Loucy (cell line): ENCODE results near the gene SH3PXD2A.

Experiments
- H2AFZ ChIP-seq: fragments of 200-600 bp; sonication (generic); 2 replicates; pipeline ENCODE4 v1.6.0; 2016; ENCODE audit warnings: antibody characterized with exemption, mild to moderate bottlenecking, low read length, moderate library complexity
- H3F3A ChIP-seq: fragments of 200-600 bp; 2 replicates; pipeline ENCODE4 v1.6.0; 2016; ENCODE audit warnings: antibody characterized with exemption, low read depth, mild to moderate bottlenecking
- H3K27me3 ChIP-seq: fragments of 200-600 bp; sonication (generic); 2 replicates; pipeline ENCODE4 v1.6.1; 2014; ENCODE audit warnings: low read length, mild to moderate bottlenecking; ENCODE audit not compliant: insufficient read depth, poor library complexity, severe bottlenecking
- H3K36me3 ChIP-seq: fragments of 200-600 bp; sonication (generic); 2 replicates; pipeline ENCODE4 v1.6.1; 2016; ENCODE audit warnings: low read length; ENCODE audit not compliant: insufficient read depth
- H3K4me1 ChIP-seq: fragments of 200-600 bp; sonication (generic); 2 replicates; pipeline ENCODE4 v1.5.1; 2014; ENCODE audit warnings: low read length, mild to moderate bottlenecking; ENCODE audit not compliant: insufficient read depth, poor library complexity, severe bottlenecking
- H3K4me2 ChIP-seq: fragments of 200-600 bp; sonication (generic); 2 replicates; pipeline ENCODE4 v1.6.0; 2014; ENCODE audit warnings: antibody characterized with exemption, low read length, low read depth, mild to moderate bottlenecking; ENCODE audit not compliant: poor library complexity, severe bottlenecking
- H3K4me3 ChIP-seq: fragments of 200-600 bp; sonication (generic); 2 replicates; pipeline ENCODE4 v1.5.1; 2014; ENCODE audit warnings: low read length, mild to moderate bottlenecking, mixed read lengths; ENCODE audit not compliant: poor library complexity, severe bottlenecking
- H3K79me2 ChIP-seq: fragments of 200-600 bp; sonication (generic); 2 replicates; pipeline ENCODE4 v1.6.1; 2014; ENCODE audit warnings: low read length; ENCODE audit not compliant: insufficient read depth
- H3K9ac ChIP-seq: fragments of 200-600 bp; sonication (generic); 2 replicates; pipeline ENCODE4 v1.6.0; 2014; ENCODE audit warnings: mild to moderate bottlenecking, low read depth, low read length, moderate library complexity; ENCODE audit not compliant: poor library complexity, severe bottlenecking
- H3K9me2 ChIP-seq: fragments of 200-600 bp; sonication (generic); replicated peaks from 2 replicates; pipeline ENCODE4 v1.6.1; 2016; ENCODE audit warnings: low read depth, low read length, mixed read lengths
- H3K9me3 ChIP-seq: fragments of 200-600 bp; sonication (generic); 2 replicates; pipeline ENCODE4 v1.6.1; 2014; ENCODE audit warnings: mild to moderate bottlenecking, antibody characterized with exemption, low read length, low read depth; ENCODE audit not compliant: insufficient read depth
- H4K20me1 ChIP-seq: fragments of 200-600 bp; sonication (generic); 2 replicates; pipeline ENCODE4 v1.6.0; 2014; ENCODE audit warnings: antibody characterized with exemption, low read length, mild to moderate bottlenecking; ENCODE audit not compliant: insufficient read depth, poor library complexity, severe bottlenecking
- CTCF ChIP-seq: fragments of 200-600 bp; sonication (generic); conservative IDR thresholded peaks from 2 replicates; pipeline ENCODE4 v1.5.1; 2014; ENCODE audit warnings: mild to moderate bottlenecking, antibody characterized with exemption, low read length
- EZH2phosphoT487 ChIP-seq: fragments of 200-600 bp; IDR thresholded peaks from 2 replicates; pipeline ENCODE4 v1.6.1; 2018; ENCODE audit warnings: antibody characterized with exemption, mild to moderate bottlenecking, moderate library complexity, borderline replicate concordance

SH3PXD2A gene

GRCh38 chr10:103756277-103756869 lies 99.0 kb downstream of the SH3PXD2A start:
- H3K79me2 ChIP-seq = no peaks in the 10 kb centered on the region
- TF ChIP-seq EZH2phosphoT487 (no peak), CTCF (no peak)

GRCh38 chr10:103752680-103753248 lies 102.6 kb downstream of the SH3PXD2A start:
- Histone ChIP-seq H3K36me3 (0 out of 2 replicates have a peak, but pooled peaks cover 6% of the 10 kb centered on the region), H3K79me2 (no peaks in the 10 kb centered on the region), H3K9me2 (no peaks in the 10 kb centered on the region), H3K4me2 (no peak overlapping the region), H3K4me1 (no peaks in the 10 kb centered on the region), H3K9ac (no peak overlapping the region), H3K4me3 (no peak overlapping the region), H3K9me3 (peaks cover 5% of the 10 kb centered on the region; the same call in 1 of the 2 replicates), H2AFZ (no peak overlapping the region), H3F3A (no peaks in the 10 kb centered on the region), H4K20me1 (no peaks in the 10 kb centered on the region), H3K27me3 (no peaks in the 10 kb centered on the region)
- no peak for TF ChIP-seq EZH2phosphoT487
- peak; percentile 89 for TF ChIP-seq CTCF

More at GRCh38 chr10:103756277-103756869, 99.0 kb downstream of the SH3PXD2A start:
- Histone ChIP-seq H3K4me2 (no peak overlapping the region), H3K4me1 (peaks cover 4% of the 10 kb centered on the region), H3K9me2 (no peaks in the 10 kb centered on the region), H3K4me3 (no peak overlapping the region), H3F3A (no peaks in the 10 kb centered on the region), H4K20me1 (no peaks in the 10 kb centered on the region), H3K9me3 (peaks cover 5% of the 10 kb centered on the region; the same call in 1 of the 2 replicates), H3K9ac (no peak overlapping the region), H2AFZ (no peak overlapping the region), H3K27me3 (no peaks in the 10 kb centered on the region), H3K36me3 (0 out of 2 replicates have a peak, but pooled peaks cover 6% of the 10 kb centered on the region)

GRCh38 chr10:103751667-103752290 lies 103.6 kb downstream of the SH3PXD2A start:
- Histone ChIP-seq H4K20me1 (no peaks in the 10 kb centered on the region), H3K79me2 (no peaks in the 10 kb centered on the region), H3K36me3 (0 out of 2 replicates have a peak, but pooled peaks cover 6% of the 10 kb centered on the region), H3K9ac (no peak overlapping the region), H2AFZ (no peak overlapping the region), H3K9me3 (peaks cover 5% of the 10 kb centered on the region; the same call in 1 of the 2 replicates), H3K4me3 (no peak overlapping the region), H3F3A (no peaks in the 10 kb centered on the region), H3K9me2 (no peaks in the 10 kb centered on the region), H3K27me3 (no peaks in the 10 kb centered on the region), H3K4me1 (no peaks in the 10 kb centered on the region), H3K4me2 (no peak overlapping the region)
- TF ChIP-seq EZH2phosphoT487 = no peak
- no peak for TF ChIP-seq CTCF
